ENCODE measurements around the gene SRF. TPM values are rescaled to one million over a fixed set of nuclear protein-coding genes. Genes with fewer than 3 reads are reported as not detected.

Gene SRF
- total and polyA plus RNA-seq, 3 experiments from 2014 or later = 8.0 to 57.4 (median 55.1) TPM

DNA sequence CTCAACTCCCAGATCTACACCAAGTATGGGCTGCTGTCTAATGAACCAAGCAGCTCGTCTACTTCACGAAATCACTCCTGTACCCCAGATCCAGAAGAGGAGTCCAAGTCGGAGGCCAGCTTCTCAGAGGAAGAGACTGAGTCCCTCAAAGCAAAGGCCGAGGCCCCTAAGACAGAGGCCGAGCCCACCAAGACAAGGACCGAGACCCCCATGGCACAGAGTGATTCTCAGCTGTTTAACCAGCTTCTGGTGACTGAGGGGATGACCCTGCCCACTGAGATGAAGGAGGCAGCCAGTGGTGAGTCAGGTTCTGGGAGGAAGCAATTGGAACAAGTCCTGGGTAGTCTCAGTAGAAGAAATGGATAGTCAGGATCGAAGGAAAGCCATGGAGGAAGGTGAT lies 16.8 kb downstream of the SRF start:
- Mint-ChIP-seq H3K4me1 (peaks cover 36 to 61% (median 58%) of the 10 kb centered on the region in 3 donors), H3K27me3 (no peaks in the 10 kb centered on the region), H3K4me3 (peak overlapping the region in 1 of 7 donors; percentile 28), H3K36me3 (peaks cover 6 to 71% (median 15%) of the 10 kb centered on the region in 3 donors), H3K9me3 (no peaks in the 10 kb centered on the region), H3K27ac (peak overlapping the region in 1 of 8 donors; percentile 40)
- Histone ChIP-seq H3K9me3 (ENCODE audit: low read length) (no peaks in the 10 kb centered on the region), H3K4me1 (ENCODE audit: insufficient read depth, low read length) (peaks cover 48% of the 10 kb centered on the region), H3K4me3 (ENCODE audit: low read length) (no peak overlapping the region), H3K36me3 (ENCODE audit: insufficient read depth, low read length) (peaks cover 8% of the 10 kb centered on the region), H3K27ac (ENCODE audit: low read depth, low read length) (no peak overlapping the region), H3K27me3 (ENCODE audit: insufficient read depth, low read length, poor library complexity, severe bottlenecking) (no peaks in the 10 kb centered on the region)
- ChIA-PET CTCF (interaction anchor here (0.7 to 1.1 kb wide), 2 partner anchors 41 to 60 kb away, joined by 3 read pairs; partner anchors contain the start of gene DNPH1), POLR2A (no interaction called here)
- DNase-seq = no peak

DNA sequence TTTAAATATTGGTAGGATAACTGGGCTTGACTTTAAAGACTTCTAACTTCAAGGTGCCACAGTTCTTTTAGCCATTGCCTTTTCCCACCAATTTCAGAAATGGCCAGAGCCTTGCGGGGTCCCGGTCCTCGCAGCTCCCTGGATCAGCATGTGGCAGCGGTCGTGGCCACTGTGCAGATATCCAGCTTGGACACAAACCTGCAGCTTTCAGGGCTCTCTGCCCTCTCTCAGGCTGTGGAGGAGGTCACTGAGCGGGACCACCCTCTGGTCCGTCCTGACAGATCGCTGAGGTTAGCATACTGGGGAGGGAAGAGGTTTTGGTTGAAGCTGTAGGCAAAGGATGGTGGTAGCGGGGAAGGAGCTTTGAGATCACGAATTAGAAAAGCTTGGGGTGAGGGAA lies 17.4 kb downstream of the SRF start:
- H3K27me3 Mint-ChIP-seq = no peaks in the 10 kb centered on the region
- Histone ChIP-seq H3K27ac (ENCODE audit: low read depth, low read length) (no peak overlapping the region), H3K4me3 (ENCODE audit: low read length) (no peak overlapping the region), H3K4me1 (ENCODE audit: insufficient read depth, low read length) (peaks cover 42% of the 10 kb centered on the region), H3K9me3 (ENCODE audit: low read length) (no peaks in the 10 kb centered on the region), H3K27me3 (ENCODE audit: insufficient read depth, low read length, poor library complexity, severe bottlenecking) (no peaks in the 10 kb centered on the region), H3K36me3 (ENCODE audit: insufficient read depth, low read length) (peaks cover 11% of the 10 kb centered on the region)
- H3K9me3 Mint-ChIP-seq = no peaks in the 10 kb centered on the region
- no peak for DNase-seq
- H3K36me3 Mint-ChIP-seq = peaks cover 6 to 76% (median 19%) of the 10 kb centered on the region in 3 donors
- H3K27ac Mint-ChIP-seq = peak overlapping the region in 3 of 8 donors; percentile 26 to 92 (median 59)
- H3K4me3 Mint-ChIP-seq = no peak overlapping the region
- ChIA-PET CTCF (interaction anchor here (0.7 to 1.1 kb wide), 2 partner anchors 40 to 60 kb away, joined by 3 read pairs; partner anchors contain the start of gene DNPH1), POLR2A (no interaction called here)
- peaks cover 30 to 55% (median 55%) of the 10 kb centered on the region in 3 donors for H3K4me1 Mint-ChIP-seq

DNA sequence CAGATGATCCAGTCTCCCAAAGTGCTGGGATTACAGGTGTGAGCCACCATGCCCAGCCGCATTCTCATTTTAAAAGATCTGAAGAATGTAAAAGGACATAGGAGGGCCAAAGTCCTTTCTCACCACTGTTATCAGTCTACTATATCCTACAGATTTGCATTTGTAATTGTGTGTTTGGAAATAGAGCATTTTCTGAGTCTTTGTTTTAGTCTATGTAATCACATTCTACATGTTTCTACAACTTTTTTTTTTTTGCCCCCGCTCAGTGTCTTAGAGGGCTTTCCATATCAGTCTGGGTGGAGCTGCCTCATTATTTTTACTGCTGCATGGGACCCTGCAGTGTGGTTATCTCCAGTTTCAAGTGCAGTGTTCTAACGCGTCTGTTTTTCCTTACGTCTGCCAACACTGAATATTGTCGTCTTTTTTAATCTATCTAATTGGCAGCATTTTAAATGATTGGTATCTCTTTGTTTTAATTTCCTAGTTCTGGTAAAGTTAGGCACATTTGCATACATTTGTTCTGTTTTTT lies 18.8 kb downstream of the SRF start:
- H3K9me3 Mint-ChIP-seq = no peaks in the 10 kb centered on the region
- no peaks in the 10 kb centered on the region for H3K27me3 Mint-ChIP-seq
- Histone ChIP-seq H3K4me3 (ENCODE audit: low read length) (no peak overlapping the region), H3K4me1 (ENCODE audit: insufficient read depth, low read length) (peaks cover 28% of the 10 kb centered on the region), H3K36me3 (ENCODE audit: insufficient read depth, low read length) (peaks cover 11% of the 10 kb centered on the region), H3K27me3 (ENCODE audit: insufficient read depth, low read length, poor library complexity, severe bottlenecking) (no peaks in the 10 kb centered on the region), H3K27ac (ENCODE audit: low read depth, low read length) (no peak overlapping the region), H3K9me3 (ENCODE audit: low read length) (no peaks in the 10 kb centered on the region)
- CTCF ChIA-PET = no interaction called here
- peaks cover 9 to 79% (median 22%) of the 10 kb centered on the region in 3 donors for H3K36me3 Mint-ChIP-seq
- peak overlapping the region in 2 of 8 donors; percentile 9 to 21 for H3K27ac Mint-ChIP-seq
- H3K4me1 Mint-ChIP-seq = peaks cover 19 to 43% (median 41%) of the 10 kb centered on the region in 3 donors
- POLR2A ChIA-PET = no interaction called here
- DNase-seq = no peak
- H3K4me3 Mint-ChIP-seq = no peak overlapping the region

DNA sequence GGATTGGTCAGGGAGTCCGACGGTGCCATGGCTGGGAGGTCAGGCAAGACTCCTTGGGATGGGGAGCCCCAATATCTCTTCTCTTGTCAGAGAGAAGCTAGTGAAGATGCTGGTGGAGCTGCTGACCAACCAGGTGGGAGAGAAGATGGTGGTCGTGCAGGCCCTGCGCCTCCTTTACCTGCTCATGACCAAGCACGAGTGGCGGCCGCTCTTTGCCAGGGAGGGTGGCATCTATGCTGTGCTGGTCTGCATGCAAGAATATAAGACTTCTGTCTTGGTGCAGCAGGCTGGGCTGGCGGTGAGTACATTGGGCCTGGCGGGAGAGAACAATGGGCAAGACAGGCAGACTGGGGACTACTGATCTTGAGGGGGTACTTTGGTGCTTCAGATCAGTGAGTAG lies 21.8 kb downstream of the SRF start:
- CTCF ChIA-PET = no interaction called here
- no peaks in the 10 kb centered on the region for H3K27me3 ChIP-seq (ENCODE audit: insufficient read depth, low read length, poor library complexity, severe bottlenecking)
- peaks cover 23% of the 10 kb centered on the region for H3K36me3 ChIP-seq (ENCODE audit: insufficient read depth, low read length)
- H3K4me3 Mint-ChIP-seq = no peak overlapping the region
- H3K9me3 ChIP-seq (ENCODE audit: low read length) = no peaks in the 10 kb centered on the region
- H3K4me1 Mint-ChIP-seq = peaks cover 6 to 21% (median 18%) of the 10 kb centered on the region in 3 donors
- DNase-seq = no peak
- H3K27me3 Mint-ChIP-seq = no peaks in the 10 kb centered on the region
- no peaks in the 10 kb centered on the region for H3K9me3 Mint-ChIP-seq
- no peak overlapping the region for H3K27ac ChIP-seq (ENCODE audit: low read depth, low read length)
- no peak overlapping the region for H3K4me3 ChIP-seq (ENCODE audit: low read length)
- peaks cover 4% of the 10 kb centered on the region for H3K4me1 ChIP-seq (ENCODE audit: insufficient read depth, low read length)
- peaks cover 3 to 76% (median 22%) of the 10 kb centered on the region in 3 donors for H3K36me3 Mint-ChIP-seq
- POLR2A ChIA-PET = no interaction called here
- peak overlapping the region in 3 of 8 donors; percentile 27 to 74 (median 49) for H3K27ac Mint-ChIP-seq

DNA sequence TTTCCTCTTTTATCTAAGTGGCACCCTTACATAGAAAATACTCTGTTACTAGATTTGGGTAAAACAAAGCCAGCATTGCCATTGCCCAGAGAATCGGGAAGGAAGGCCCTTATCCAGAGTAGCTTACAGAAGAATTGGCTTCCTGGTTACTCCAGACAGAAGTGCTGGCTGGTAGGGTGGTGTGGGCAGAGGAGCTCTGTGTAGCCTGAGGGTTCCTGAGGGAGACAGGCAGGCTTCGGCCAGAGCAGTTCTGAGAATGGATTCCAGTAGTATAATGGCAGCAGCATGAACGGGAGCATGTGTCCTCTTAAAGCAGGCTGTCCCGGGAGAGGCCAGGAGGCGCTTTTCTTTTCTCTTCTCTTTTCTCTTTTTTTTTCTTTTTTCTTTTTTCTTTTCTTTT lies 22.9 kb downstream of the SRF start:
- no peak overlapping the region for H3K4me3 Mint-ChIP-seq
- POLR2A ChIA-PET = no interaction called here
- H3K9me3 ChIP-seq (ENCODE audit: low read length) = no peaks in the 10 kb centered on the region
- H3K27ac ChIP-seq (ENCODE audit: low read depth, low read length) = no peak overlapping the region
- H3K4me1 Mint-ChIP-seq = peaks cover 6 to 16% (median 16%) of the 10 kb centered on the region in 3 donors
- DNase-seq = no peak
- no peaks in the 10 kb centered on the region for H3K27me3 Mint-ChIP-seq
- H3K4me3 ChIP-seq (ENCODE audit: low read length) = no peak overlapping the region
- peaks cover 4% of the 10 kb centered on the region for H3K4me1 ChIP-seq (ENCODE audit: insufficient read depth, low read length)
- peak overlapping the region in 1 of 8 donors; percentile 70 for H3K27ac Mint-ChIP-seq
- CTCF ChIA-PET = no interaction called here
- H3K9me3 Mint-ChIP-seq = no peaks in the 10 kb centered on the region
- H3K27me3 ChIP-seq (ENCODE audit: insufficient read depth, low read length, poor library complexity, severe bottlenecking) = no peaks in the 10 kb centered on the region
- peaks cover 3 to 66% (median 21%) of the 10 kb centered on the region in 3 donors for H3K36me3 Mint-ChIP-seq
- peaks cover 22% of the 10 kb centered on the region for H3K36me3 ChIP-seq (ENCODE audit: insufficient read depth, low read length)

DNA sequence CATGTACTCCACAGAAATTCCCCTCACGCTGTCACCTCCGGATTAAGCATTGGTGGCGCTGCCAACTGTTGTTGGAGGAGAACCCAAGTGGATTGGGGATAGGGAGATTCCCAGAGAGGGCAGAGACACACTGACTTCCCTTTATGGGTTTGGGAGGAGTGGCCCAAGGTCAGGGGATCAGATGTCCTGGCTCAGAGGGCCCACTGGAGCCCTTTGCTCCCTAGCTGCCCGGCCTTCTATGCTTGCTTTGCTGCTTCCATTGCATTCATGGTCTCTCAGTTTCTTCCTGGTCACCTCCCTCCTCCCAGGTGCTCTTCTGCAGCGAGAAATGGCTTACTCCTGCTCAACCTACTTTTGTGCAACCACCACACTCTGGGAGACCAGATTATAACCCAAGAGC lies 25.3 kb downstream of the SRF start:
- no peak for DNase-seq
- H3K9me3 Mint-ChIP-seq = no peaks in the 10 kb centered on the region
- H3K36me3 Mint-ChIP-seq = peaks cover 3 to 75% (median 31%) of the 10 kb centered on the region in 3 donors
- H3K4me1 ChIP-seq (ENCODE audit: insufficient read depth, low read length) = no peaks in the 10 kb centered on the region
- no peak overlapping the region for H3K27ac Mint-ChIP-seq
- CTCF ChIA-PET = no interaction called here
- no peaks in the 10 kb centered on the region for H3K27me3 Mint-ChIP-seq
- no peak overlapping the region for H3K4me3 ChIP-seq (ENCODE audit: low read length)
- H3K27me3 ChIP-seq (ENCODE audit: insufficient read depth, low read length, poor library complexity, severe bottlenecking) = no peaks in the 10 kb centered on the region
- H3K9me3 ChIP-seq (ENCODE audit: low read length) = no peaks in the 10 kb centered on the region
- no peak overlapping the region for H3K27ac ChIP-seq (ENCODE audit: low read depth, low read length)
- no peak overlapping the region for H3K4me3 Mint-ChIP-seq
- POLR2A ChIA-PET = interaction anchor here (0.7 kb wide), 1 partner anchor 210 kb away, joined by 3 read pairs; no protein-coding TSS in a partner anchor
- H3K4me1 Mint-ChIP-seq = peaks cover 0 to 4% (median 0%) of the 10 kb centered on the region in 3 donors
- peaks cover 22% of the 10 kb centered on the region for H3K36me3 ChIP-seq (ENCODE audit: insufficient read depth, low read length)

DNA sequence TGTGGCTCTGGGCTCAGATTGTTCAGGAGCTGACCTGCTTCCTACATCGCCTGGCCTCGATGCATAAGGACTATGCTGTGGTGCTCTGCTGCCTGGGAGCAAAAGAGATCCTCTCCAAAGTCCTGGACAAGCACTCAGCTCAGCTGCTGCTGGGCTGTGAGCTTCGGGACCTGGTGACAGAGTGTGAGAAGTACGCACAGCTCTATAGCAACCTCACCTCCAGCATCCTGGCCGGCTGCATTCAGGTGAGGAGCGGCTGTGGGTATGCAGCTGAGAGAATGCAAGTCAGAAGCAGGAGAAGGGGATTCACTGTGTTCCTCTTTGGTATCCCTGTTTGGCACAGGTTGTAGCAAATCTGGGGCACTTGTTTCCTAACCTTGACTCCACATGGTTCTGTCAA lies 28.8 kb downstream of the SRF start:
- Histone ChIP-seq H3K4me3 (ENCODE audit: low read length) (no peak overlapping the region), H3K9me3 (ENCODE audit: low read length) (no peaks in the 10 kb centered on the region), H3K27ac (ENCODE audit: low read depth, low read length) (no peak overlapping the region), H3K27me3 (ENCODE audit: insufficient read depth, low read length, poor library complexity, severe bottlenecking) (no peaks in the 10 kb centered on the region), H3K4me1 (ENCODE audit: insufficient read depth, low read length) (no peaks in the 10 kb centered on the region), H3K36me3 (ENCODE audit: insufficient read depth, low read length) (peaks cover 18% of the 10 kb centered on the region)
- no peaks in the 10 kb centered on the region for H3K4me1 Mint-ChIP-seq
- ChIA-PET CTCF (interaction anchor here (4.8 kb wide), 1 partner anchor 29 kb away, joined by 15 read pairs; the partner anchor contains the start of gene DNPH1), POLR2A (no interaction called here)
- no peaks in the 10 kb centered on the region for H3K9me3 Mint-ChIP-seq
- no peak overlapping the region for H3K4me3 Mint-ChIP-seq
- H3K27ac Mint-ChIP-seq = peak overlapping the region in 3 of 8 donors; percentile 11 to 65 (median 25)
- H3K27me3 Mint-ChIP-seq = no peaks in the 10 kb centered on the region
- peaks cover 0 to 72% (median 29%) of the 10 kb centered on the region in 3 donors for H3K36me3 Mint-ChIP-seq
- DNase-seq = no peak

DNA sequence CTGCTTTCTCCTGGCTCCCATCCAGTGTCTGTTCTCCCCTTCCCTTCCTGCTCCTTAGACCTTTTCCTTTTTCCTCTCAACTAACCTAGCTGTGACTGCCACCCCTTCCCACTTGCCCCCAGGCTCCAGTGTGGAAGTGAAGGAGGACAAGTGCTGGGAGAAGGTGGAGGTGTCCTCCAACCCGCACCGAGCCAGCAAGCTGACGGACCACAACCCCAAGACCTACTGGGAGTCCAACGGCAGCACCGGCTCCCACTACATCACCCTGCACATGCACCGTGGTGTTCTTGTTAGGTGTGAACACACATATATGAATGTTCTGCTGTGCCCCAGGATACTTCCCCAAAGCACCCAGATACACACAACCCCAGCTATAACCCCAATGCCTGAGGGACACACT lies 29.5 kb downstream of the SRF start:
- no peaks in the 10 kb centered on the region for H3K4me1 ChIP-seq (ENCODE audit: insufficient read depth, low read length)
- POLR2A ChIA-PET = no interaction called here
- no peaks in the 10 kb centered on the region for H3K9me3 ChIP-seq (ENCODE audit: low read length)
- no peaks in the 10 kb centered on the region for H3K4me1 Mint-ChIP-seq
- peaks cover 0 to 71% (median 25%) of the 10 kb centered on the region in 3 donors for H3K36me3 Mint-ChIP-seq
- H3K4me3 ChIP-seq (ENCODE audit: low read length) = no peak overlapping the region
- no peaks in the 10 kb centered on the region for H3K27me3 Mint-ChIP-seq
- CTCF ChIA-PET = interaction anchor here (4.8 kb wide), 1 partner anchor 29 kb away, joined by 15 read pairs; the partner anchor contains the start of gene DNPH1
- peaks cover 12% of the 10 kb centered on the region for H3K36me3 ChIP-seq (ENCODE audit: insufficient read depth, low read length)
- H3K27ac ChIP-seq (ENCODE audit: low read depth, low read length) = no peak overlapping the region
- no peaks in the 10 kb centered on the region for H3K9me3 Mint-ChIP-seq
- no peaks in the 10 kb centered on the region for H3K27me3 ChIP-seq (ENCODE audit: insufficient read depth, low read length, poor library complexity, severe bottlenecking)
- DNase-seq = no peak
- peak overlapping the region in 2 of 8 donors; percentile 52 to 65 for H3K27ac Mint-ChIP-seq
- H3K4me3 Mint-ChIP-seq = no peak overlapping the region

Data from CD8-positive, alpha-beta memory T cell (primary cell).